ENCODE measurements around the gene HBG2.

DNA sequence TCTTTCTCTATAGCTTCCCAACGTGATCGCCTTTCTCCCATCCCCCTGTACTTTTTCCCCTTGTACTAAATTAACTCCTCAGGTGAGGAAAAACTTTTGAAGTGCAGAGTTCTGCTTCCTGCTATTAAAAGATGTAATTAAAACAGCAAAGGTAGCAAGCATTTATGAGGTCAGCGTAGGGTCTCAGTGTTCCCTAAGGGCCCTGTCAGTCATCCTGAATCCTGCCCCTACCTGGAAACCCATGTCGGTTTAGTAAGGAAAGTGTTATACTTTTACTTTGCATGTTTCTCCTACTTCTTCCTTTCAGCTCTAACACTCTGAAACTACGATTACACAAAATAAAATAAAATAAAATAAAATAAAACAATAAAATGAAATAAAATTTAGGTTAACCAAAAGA is 26.5 kb downstream of the HBG2 start:
- TF ChIP-seq, protein P1, sequence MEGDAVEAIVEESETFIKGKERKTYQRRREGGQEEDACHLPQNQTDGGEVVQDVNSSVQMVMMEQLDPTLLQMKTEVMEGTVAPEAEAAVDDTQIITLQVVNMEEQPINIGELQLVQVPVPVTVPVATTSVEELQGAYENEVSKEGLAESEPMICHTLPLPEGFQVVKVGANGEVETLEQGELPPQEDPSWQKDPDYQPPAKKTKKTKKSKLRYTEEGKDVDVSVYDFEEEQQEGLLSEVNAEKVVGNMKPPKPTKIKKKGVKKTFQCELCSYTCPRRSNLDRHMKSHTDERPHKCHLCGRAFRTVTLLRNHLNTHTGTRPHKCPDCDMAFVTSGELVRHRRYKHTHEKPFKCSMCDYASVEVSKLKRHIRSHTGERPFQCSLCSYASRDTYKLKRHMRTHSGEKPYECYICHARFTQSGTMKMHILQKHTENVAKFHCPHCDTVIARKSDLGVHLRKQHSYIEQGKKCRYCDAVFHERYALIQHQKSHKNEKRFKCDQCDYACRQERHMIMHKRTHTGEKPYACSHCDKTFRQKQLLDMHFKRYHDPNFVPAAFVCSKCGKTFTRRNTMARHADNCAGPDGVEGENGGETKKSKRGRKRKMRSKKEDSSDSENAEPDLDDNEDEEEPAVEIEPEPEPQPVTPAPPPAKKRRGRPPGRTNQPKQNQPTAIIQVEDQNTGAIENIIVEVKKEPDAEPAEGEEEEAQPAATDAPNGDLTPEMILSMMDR (IDR thresholded peaks at IDR 0.05), result no peak
- TF ChIP-seq POLR2A (IDR thresholded peaks at IDR 0.05), result no peak

Data from thyroid gland (tissue), 4 donors.